Measurements from ENCODE around the gene GPR161. TPM values are rescaled to one million over a fixed set of nuclear protein-coding genes. Genes with fewer than 3 reads are reported as not detected.

GPR161 gene
- total RNA-seq, 2 experiments from 2014 or later: 0.15 TPM; not detected in 1

GRCh38 chr1:168119750-168120149 lies 17.0 kb downstream of the GPR161 start:
- no peak overlapping the region for H3K4me3 ChIP-seq (ENCODE audit: low read depth, low read length, poor library complexity, severe bottlenecking)
- DNase-seq (ENCODE audit: low spot score): no peak
- H2AFZ ChIP-seq (ENCODE audit: low read length): no peak overlapping the region
- intact Hi-C loops (cut with micrococcal nuclease; ENCODE audit: unreplicated experiment): no loop called here
- H3K36me3 ChIP-seq (ENCODE audit: insufficient read depth, low read length): no peaks in the 10 kb centered on the region
- no peak for TF ChIP-seq EZH2phosphoT487 (IDR thresholded peaks at IDR 0.05; ENCODE audit: borderline replicate concordance, low read depth, low read length)
- TF ChIP-seq, protein P1, sequence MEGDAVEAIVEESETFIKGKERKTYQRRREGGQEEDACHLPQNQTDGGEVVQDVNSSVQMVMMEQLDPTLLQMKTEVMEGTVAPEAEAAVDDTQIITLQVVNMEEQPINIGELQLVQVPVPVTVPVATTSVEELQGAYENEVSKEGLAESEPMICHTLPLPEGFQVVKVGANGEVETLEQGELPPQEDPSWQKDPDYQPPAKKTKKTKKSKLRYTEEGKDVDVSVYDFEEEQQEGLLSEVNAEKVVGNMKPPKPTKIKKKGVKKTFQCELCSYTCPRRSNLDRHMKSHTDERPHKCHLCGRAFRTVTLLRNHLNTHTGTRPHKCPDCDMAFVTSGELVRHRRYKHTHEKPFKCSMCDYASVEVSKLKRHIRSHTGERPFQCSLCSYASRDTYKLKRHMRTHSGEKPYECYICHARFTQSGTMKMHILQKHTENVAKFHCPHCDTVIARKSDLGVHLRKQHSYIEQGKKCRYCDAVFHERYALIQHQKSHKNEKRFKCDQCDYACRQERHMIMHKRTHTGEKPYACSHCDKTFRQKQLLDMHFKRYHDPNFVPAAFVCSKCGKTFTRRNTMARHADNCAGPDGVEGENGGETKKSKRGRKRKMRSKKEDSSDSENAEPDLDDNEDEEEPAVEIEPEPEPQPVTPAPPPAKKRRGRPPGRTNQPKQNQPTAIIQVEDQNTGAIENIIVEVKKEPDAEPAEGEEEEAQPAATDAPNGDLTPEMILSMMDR (conservative IDR thresholded peaks at IDR 0.05; ENCODE audit: low read length): no peak
- H3K27ac ChIP-seq (ENCODE audit: low read depth, low read length, poor library complexity, severe bottlenecking): no peak overlapping the region
- H3K9me3 ChIP-seq (ENCODE audit: low read length): no peaks in the 10 kb centered on the region
- POLR2A ChIA-PET: no interaction called here
- BruUV-seq (replicated peaks): no TSS peak
- CTCF ChIA-PET (ENCODE audit: unreplicated experiment): no interaction called here
- no peaks in the 10 kb centered on the region for H3K4me1 ChIP-seq (ENCODE audit: insufficient read depth, low read length, poor library complexity, severe bottlenecking)
- no peaks in the 10 kb centered on the region for H3K79me2 ChIP-seq (ENCODE audit: insufficient read depth, low read depth, low read length)
- no peaks in the 10 kb centered on the region for H4K20me1 ChIP-seq (ENCODE audit: insufficient read depth, low read length)
- H3K9me2 ChIP-seq (ENCODE audit: insufficient read depth, low read length): no peaks in the 10 kb centered on the region
- H3K4me2 ChIP-seq (ENCODE audit: low read length): no peak overlapping the region

GRCh38 chr1:168116327-168116799 lies 20.4 kb downstream of the GPR161 start:
- Histone ChIP-seq H4K20me1 (ENCODE audit: insufficient read depth, low read length) (no peaks in the 10 kb centered on the region), H3K9me3 (ENCODE audit: low read length) (no peaks in the 10 kb centered on the region), H3K4me1 (ENCODE audit: insufficient read depth, low read length, poor library complexity, severe bottlenecking) (no peaks in the 10 kb centered on the region), H3K9me2 (ENCODE audit: insufficient read depth, low read length) (no peaks in the 10 kb centered on the region), H2AFZ (ENCODE audit: low read length) (no peak overlapping the region), H3K4me3 (ENCODE audit: low read depth, low read length, poor library complexity, severe bottlenecking) (no peak overlapping the region), H3K36me3 (ENCODE audit: insufficient read depth, low read length) (no peaks in the 10 kb centered on the region), H3K27ac (ENCODE audit: low read depth, low read length, poor library complexity, severe bottlenecking) (no peak overlapping the region), H3K79me2 (ENCODE audit: insufficient read depth, low read depth, low read length) (no peaks in the 10 kb centered on the region), H3K4me2 (ENCODE audit: low read length) (no peak overlapping the region)
- BruUV-seq (replicated peaks): no TSS peak
- no peak for TF ChIP-seq EZH2phosphoT487 (IDR thresholded peaks at IDR 0.05; ENCODE audit: borderline replicate concordance, low read depth, low read length)
- TF ChIP-seq, protein P1 (conservative IDR thresholded peaks at IDR 0.05; ENCODE audit: low read length): no peak
- CTCF ChIA-PET (ENCODE audit: unreplicated experiment): no interaction called here
- no peak for DNase-seq (ENCODE audit: low spot score)
- intact Hi-C loops (cut with micrococcal nuclease; ENCODE audit: unreplicated experiment): no loop called here
- POLR2A ChIA-PET: interaction anchor here (0.7 kb wide), 1 partner anchor 635 kb away, joined by 3 read pairs; no protein-coding TSS in a partner anchor

DNA sequence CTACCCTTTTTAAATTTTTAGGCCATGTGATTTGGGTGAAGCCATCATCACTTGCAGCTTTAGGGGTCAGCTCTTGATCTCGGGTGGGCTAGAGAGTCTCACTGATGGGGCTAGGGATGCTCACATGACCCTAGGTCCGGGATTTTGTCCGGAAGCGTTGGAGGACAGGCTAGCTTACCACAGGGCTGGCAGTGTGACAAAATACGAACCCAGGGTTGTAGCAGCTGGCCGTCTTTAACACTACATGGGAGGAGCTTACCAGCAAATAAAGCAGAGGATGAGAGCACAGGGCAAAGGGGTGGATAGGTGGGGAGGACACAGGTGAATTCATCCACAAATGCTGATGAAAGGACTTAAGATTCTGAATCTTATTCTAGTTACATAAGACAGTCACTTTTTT lies 21.9 kb downstream of the GPR161 start:
- no peaks in the 10 kb centered on the region for H3K9me3 ChIP-seq (ENCODE audit: low read length)
- H3K36me3 ChIP-seq (ENCODE audit: insufficient read depth, low read length): no peaks in the 10 kb centered on the region
- H3K4me2 ChIP-seq (ENCODE audit: low read length): no peak overlapping the region
- no peak for TF ChIP-seq EZH2phosphoT487 (IDR thresholded peaks at IDR 0.05; ENCODE audit: borderline replicate concordance, low read depth, low read length)
- TF ChIP-seq, protein P1 (conservative IDR thresholded peaks at IDR 0.05; ENCODE audit: low read length): no peak
- ChIA-PET POLR2A (interaction anchor here (0.6 to 0.8 kb wide), 3 partner anchors 39 to 77 kb away, joined by 3 read pairs; no protein-coding TSS in a partner anchor), CTCF (ENCODE audit: unreplicated experiment) (no interaction called here)
- no peak overlapping the region for H3K4me3 ChIP-seq (ENCODE audit: low read depth, low read length, poor library complexity, severe bottlenecking)
- H3K79me2 ChIP-seq (ENCODE audit: insufficient read depth, low read depth, low read length): no peaks in the 10 kb centered on the region
- no TSS peak for BruUV-seq (replicated peaks)
- DNase-seq (ENCODE audit: low spot score): no peak
- H3K4me1 ChIP-seq (ENCODE audit: insufficient read depth, low read length, poor library complexity, severe bottlenecking): no peaks in the 10 kb centered on the region
- intact Hi-C loops (cut with micrococcal nuclease; ENCODE audit: unreplicated experiment): no loop called here
- H2AFZ ChIP-seq (ENCODE audit: low read length): no peak overlapping the region
- no peak overlapping the region for H3K27ac ChIP-seq (ENCODE audit: low read depth, low read length, poor library complexity, severe bottlenecking)
- no peaks in the 10 kb centered on the region for H4K20me1 ChIP-seq (ENCODE audit: insufficient read depth, low read length)
- no peaks in the 10 kb centered on the region for H3K9me2 ChIP-seq (ENCODE audit: insufficient read depth, low read length)
